HG03159 (cell line): Measurements from ENCODE around the gene AFF3.

Experiments
- ATAC-seq: cut with Tn5 transposase; IDR thresholded peaks from one replicate; pipeline ENCODE4 v1.9.1; 2021; ENCODE audit warnings: mild to moderate bottlenecking, moderate library complexity; ENCODE audit not compliant: unreplicated experiment

The AFF3 gene

DNA sequence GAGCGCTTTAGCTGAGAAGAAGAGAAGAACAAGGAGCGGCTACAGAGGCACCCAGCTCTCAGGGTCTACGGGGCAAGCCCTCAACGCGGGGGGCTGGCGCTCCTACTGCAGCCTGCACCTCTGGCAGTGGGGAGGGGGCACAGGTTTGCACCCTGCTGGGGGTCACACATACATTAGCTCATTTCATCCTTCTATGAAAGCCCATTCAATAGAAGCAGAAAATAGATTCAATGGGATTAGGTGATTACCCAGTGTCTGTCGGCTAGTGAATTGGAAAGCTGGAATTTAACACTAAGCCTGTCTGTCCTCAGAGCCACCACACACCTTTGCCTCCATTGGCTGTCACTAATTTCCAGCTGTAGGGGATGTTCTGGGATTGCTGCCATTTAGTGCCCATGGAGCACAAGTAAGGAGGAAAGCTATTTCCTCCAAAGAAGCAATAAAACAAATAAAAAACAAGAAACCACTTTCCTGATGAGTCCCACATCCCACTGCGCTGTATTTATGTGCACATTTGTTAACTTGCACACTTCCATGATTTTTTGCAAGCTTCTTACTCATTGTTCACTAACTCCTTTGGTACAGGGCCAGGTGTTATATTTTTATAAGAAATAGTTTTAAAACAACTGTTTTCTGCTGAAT is 333.0 kb downstream of the AFF3 start:
- ATAC-seq = no peak

DNA sequence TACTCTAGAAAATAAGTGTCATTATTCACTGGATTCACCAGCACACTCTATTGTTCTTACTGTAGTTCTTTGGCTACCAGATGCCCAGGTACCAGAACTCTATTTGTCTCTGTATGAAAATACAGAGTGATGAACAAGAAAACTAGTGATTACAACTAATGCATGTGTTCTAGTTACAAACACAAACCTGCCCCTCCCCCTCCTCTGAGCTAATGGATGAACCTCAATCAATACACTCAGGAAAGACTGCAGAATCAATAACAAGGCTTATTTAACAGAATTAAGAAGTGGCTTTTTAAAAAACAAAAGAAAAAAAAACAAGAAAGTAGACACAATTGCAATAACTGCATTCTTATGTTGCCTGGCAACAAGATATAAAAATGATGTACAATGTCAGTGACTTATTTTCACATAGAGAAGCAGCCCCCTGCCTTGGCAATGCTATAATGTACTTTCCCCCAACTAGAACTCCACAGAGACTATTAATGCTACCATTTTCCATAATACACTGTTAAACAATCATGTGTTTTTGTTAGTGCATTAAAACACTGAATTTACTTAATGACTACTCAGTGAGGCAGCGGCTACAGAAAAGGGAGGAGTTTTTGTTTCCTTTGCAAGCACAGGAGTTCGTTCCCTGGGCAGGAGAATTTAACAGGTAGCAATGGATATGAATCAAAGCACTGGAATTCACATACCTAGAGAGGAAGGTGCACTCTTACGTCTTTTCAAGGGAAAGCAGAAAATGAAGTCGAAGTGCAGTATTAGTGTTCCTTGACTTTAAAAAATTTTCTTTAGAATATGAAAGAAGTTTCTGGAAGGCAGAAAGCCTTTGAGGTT is 333.8 kb downstream of the AFF3 start:
- ATAC-seq = no peak

GRCh38 chr2:99806758-99807157 is 335.6 kb downstream of the AFF3 start:
- ATAC-seq = no peak

DNA sequence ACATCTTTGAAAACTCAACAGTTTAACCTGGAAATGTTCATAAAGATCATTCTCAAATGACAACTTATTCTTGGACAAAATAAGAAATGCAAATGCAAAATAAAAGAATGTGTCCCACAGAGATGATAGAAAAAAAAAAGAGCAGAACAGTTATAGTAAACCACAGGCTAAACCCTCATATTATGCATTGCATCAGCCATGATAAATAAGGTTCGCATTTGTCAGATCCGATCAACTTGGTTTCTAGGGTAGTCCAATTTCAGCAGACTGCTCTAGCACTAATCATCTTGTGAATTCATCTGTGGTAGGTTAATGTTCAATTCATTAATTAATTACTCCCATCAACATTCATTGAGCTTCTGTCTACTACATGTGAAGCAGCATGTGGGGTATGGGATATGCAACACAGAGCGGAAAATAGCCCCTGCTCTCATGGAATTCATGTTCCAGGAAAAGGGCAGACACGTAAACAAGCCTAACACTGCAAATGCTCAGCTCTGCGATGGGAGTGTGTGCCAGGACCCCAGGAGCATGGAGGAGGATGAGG is 336.4 kb downstream of the AFF3 start:
- no peak for ATAC-seq

DNA sequence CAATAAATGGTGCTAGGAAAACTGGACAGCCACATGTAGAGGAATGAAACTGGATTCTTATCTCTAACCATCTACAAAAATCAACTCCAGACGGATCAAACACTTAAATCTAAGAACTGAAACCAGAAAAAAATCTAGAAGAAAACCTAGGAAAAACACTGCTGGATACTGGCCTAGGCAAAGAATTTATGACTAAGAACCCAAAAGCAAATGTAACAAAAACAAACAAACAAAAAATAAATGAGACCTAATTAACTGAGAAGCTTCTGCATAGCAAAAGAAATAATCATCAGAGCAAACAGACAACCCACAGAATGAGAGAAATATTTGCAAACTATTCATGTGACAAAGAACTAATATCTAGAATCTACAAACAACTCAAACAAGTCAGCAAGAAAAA is 338.5 kb downstream of the AFF3 start:
- no peak for ATAC-seq

GRCh38 chr2:99802734-99803133 is 339.7 kb downstream of the AFF3 start:
- no peak for ATAC-seq

- no peak for ATAC-seq
Observed at GRCh38 chr2:99801327-99801901, 341.0 kb downstream of the AFF3 start.

GRCh38 chr2:99797475-99797874 is 344.9 kb downstream of the AFF3 start:
- no peak for ATAC-seq

DNA sequence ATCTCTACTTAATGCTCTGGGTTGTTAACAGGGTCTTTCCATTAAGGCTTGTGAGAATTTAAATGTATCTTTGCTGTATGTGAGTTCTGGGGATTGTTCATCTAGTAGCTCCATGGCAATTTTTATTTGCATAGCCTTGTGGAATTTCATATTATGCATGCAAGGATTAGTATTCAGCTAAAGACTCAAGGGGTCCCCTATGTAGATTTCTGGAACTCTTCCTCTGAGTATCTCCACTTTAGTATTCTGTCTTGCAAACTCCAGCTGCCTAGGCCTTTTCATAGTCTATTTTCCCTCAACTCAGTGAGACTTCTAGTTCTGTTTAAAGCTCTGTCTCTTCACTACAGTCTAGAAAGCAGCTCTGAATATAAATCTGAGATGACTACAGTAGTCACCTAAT is 348.0 kb downstream of the AFF3 start:
- ATAC-seq = no peak

GRCh38 chr2:99793022-99793421 is 349.4 kb downstream of the AFF3 start:
- ATAC-seq = no peak

- no peak for ATAC-seq
Observed at GRCh38 chr2:99789849-99790248, 352.5 kb downstream of the AFF3 start.

GRCh38 chr2:99787769-99788382 is 354.5 kb downstream of the AFF3 start:
- no peak for ATAC-seq

DNA sequence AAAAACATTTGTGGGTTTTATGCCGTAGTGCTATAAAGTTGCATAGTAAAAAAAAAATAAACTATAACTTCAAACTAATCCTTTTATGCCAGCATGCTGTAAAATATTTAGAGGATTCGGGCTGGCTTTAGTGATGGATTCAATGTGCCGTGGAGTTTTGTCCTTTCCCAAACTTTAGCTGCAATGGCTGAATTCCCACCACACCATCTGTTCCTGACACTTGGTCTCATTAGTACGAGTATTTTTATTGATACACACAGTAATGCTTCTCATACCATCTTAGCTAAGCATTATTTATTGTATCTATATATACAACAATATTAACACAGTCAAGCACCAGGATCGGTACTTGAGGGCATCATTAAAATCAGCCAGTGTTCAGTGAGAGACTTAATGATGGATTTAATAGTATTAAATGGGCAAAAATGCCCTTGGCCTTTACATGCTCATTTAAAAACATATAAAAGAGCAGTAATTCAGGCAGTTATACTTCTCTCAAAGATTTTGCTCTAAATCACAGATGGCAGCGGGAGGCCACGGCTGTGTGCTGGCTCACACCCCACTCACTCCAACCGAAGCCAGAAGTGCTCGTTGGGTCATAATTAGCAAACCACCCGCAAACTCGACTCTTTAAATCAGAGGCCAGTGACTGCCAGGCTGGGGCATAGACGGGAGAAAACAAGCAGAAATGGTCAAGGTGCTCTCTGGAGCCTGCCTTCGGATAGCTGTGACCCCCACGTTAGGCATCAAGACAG is 355.6 kb downstream of the AFF3 start:
- ATAC-seq = no peak

- ATAC-seq = no peak
Observed at GRCh38 chr2:99784946-99785345, 357.4 kb downstream of the AFF3 start.

- no peak for ATAC-seq
Observed at GRCh38 chr2:99784282-99784681, 358.1 kb downstream of the AFF3 start.

DNA sequence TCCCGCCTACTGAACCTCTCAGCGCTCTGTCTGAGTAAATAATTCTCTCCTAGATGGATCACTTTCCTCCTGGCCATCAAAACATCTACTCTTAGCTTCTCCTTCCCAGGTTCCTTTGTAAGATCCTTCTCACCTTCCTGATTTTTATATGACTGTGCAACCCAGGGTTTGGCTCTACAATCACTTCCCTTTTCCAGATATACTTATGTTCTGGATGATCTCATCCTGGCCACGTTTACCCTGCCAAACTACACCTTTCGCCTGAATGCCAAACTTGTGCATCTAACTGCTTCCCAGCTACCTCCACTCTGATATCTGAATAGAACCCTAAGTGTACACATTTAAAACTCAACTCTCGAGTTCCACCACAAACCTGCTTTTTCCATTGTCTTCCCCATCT is 362.1 kb downstream of the AFF3 start:
- ATAC-seq = no peak

- ATAC-seq = no peak
Observed at GRCh38 chr2:99779276-99779675, 363.1 kb downstream of the AFF3 start.

- no peak for ATAC-seq
Observed at GRCh38 chr2:99777656-99778290, 364.6 kb downstream of the AFF3 start.

- no peak for ATAC-seq
Observed at GRCh38 chr2:99776906-99777646, 365.3 kb downstream of the AFF3 start.
